GM12874 (cell line): ENCODE results near the gene STARD13.

Source experiments
- CTCF ChIP-seq: IDR thresholded peaks from 2 replicates; pipeline ENCODE4 v1.5.1; 2011; ENCODE audit warnings: low read depth, mild to moderate bottlenecking, control low read depth, low read length, moderate library complexity; ENCODE audit not compliant: insufficient read depth

STARD13 gene

GRCh38 chr13:33264620-33264978 is 21.0 kb downstream of the STARD13 start:
- TF ChIP-seq CTCF = no peak

GRCh38 chr13:33263976-33264619 is 21.5 kb downstream of the STARD13 start:
- no peak for TF ChIP-seq CTCF

GRCh38 chr13:33263484-33263883 is 22.1 kb downstream of the STARD13 start:
- TF ChIP-seq CTCF = no peak

GRCh38 chr13:33262997-33263396 is 22.6 kb downstream of the STARD13 start:
- no peak for TF ChIP-seq CTCF

- TF ChIP-seq CTCF = no peak
Measured at GRCh38 chr13:33262594-33262993, 23.0 kb downstream of the STARD13 start.

GRCh38 chr13:33262062-33262487 is 23.5 kb downstream of the STARD13 start:
- no peak for TF ChIP-seq CTCF

GRCh38 chr13:33261387-33262061 is 24.0 kb downstream of the STARD13 start:
- no peak for TF ChIP-seq CTCF
